IPS-11a (cell line): ENCODE data around the gene PLA2G2A.
"Not testable (repeated sequence)": the region's sequence is repeated elsewhere in the genome, so short reads cannot be mapped to it uniquely, and the experiment has no call there.

ENCODE experiments used
- H3K4me3 ChIP-seq: one replicate; pipeline ENCODE4 v1.5.1; 2013; ENCODE audit warnings: low read depth, low read length, control low read depth

The PLA2G2A gene, protein sequence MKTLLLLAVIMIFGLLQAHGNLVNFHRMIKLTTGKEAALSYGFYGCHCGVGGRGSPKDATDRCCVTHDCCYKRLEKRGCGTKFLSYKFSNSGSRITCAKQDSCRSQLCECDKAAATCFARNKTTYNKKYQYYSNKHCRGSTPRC

DNA sequence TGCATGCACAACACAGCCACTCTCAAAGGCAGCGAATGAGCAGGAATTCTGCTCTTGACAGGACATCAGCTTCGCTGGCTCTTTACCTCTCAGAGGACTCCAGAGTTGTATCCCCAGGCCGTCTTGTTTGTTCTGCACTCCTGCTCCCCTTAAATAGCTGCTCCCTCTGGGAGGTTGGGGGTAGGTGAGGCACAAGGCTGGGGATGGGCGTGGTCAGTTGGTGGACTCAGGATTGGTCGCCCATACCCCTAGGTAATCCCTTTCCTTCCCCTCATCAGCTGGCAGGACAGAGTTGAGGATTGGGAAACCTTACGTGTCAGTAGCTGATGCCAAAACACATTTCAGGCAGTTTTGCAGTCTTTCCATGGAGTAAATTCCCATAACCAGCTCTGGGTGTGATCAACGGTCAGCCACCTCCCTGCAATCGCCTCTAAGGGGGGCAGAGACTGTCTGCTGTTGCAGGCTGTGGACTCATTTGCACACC, at the start of gene PLA2G2A:
PLA2G2A (minus strand) TSS at position 125 of the 484 bp plus-strand sequence. CDS start 845 bp downstream, outside the sequence.
- no peak within 1 kb of the TSS for H3K4me3 ChIP-seq

- H3K4me3 ChIP-seq = no peak overlapping the region
These were observed 49.3 kb upstream of the PLA2G2A start for GRCh38 chr1:20028726-20029125.

- no peak overlapping the region for H3K4me3 ChIP-seq
These were observed 48.7 kb upstream of the PLA2G2A start for GRCh38 chr1:20028125-20028524.

DNA sequence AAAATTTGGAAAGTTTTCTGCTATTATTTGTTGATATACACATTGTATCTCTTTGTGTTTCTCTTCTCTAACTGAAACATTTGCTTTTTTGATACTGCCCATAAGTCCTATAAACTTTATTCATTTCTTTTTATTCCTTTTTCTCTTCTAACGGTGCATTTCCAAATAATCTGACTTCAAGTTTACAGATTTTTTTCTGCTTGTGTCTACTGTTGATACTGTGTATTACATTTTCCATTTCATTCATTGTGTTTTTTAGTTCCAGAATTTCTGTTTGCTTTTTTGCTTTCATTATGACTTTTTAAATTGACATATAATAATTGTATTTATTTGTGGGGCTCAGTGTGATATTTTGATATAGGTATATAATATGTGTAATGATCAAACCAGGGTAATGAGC, 38.3 kb upstream of the PLA2G2A start:
- H3K4me3 ChIP-seq = no peak overlapping the region

DNA sequence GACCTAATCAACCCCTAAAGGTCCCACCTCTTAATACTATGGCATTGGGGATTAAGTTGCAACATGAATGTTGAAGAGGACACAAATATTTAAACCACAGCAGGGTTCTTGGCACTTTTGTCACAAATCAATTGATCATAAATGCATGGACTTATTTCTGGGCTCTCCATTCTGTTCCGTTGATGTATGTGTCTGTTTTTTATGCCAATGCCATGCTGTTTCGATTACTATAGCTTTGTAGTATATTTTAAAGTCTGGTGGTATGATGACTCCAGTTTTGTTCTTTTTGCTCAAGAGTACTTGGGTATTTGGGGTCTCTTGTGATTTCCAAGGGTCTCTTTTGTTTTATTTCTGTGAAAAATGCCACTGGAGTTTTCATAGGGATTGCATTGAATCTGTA, 34.7 kb upstream of the PLA2G2A start:
- H3K4me3 ChIP-seq = no peak overlapping the region

DNA sequence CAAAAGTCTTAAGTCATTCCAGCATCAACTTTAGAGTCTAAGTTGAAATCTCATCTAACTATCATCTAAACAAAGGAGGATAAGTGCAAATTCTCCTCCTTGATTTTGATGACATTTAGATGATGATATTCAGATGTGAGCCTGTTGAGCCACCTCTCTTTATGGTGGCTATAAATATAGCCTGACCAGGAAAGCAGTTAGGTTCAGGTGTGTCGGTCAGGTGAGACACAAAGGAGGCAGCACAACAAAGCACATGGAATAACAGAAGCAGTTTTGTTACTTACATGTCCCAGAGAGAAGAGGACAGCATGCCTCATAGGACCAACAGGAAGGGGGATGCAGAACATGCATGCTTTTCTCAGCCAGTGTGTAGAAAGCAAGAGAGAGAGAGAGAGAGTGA, 30.6 kb upstream of the PLA2G2A start:
- no peak overlapping the region for H3K4me3 ChIP-seq

GRCh38 chr1:20009212-20009611, 29.8 kb upstream of the PLA2G2A start:
- no peak overlapping the region for H3K4me3 ChIP-seq

- H3K4me3 ChIP-seq = no peak overlapping the region
These were observed 29.0 kb upstream of the PLA2G2A start for GRCh38 chr1:20008391-20008841.

DNA sequence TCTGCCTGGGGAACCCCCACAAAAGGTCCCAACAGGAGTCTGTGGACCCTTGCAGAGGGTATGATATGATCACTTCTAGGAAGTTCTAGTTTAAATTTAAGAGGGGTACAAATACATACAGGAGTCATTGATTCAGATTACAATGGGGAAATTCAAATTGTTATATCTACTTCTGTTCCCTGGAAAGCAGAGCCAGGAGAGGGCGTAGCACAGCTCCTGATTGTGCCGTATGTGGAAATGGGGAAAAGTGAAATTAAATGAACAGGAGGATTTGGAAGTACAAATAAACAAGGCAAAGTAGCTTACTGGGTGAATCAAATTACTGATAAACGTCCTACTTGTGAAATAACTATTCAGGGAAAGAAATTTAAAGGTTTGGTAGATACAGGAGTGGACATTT, 19.4 kb upstream of the PLA2G2A start:
- H3K4me3 ChIP-seq = not testable (repeated sequence)

DNA sequence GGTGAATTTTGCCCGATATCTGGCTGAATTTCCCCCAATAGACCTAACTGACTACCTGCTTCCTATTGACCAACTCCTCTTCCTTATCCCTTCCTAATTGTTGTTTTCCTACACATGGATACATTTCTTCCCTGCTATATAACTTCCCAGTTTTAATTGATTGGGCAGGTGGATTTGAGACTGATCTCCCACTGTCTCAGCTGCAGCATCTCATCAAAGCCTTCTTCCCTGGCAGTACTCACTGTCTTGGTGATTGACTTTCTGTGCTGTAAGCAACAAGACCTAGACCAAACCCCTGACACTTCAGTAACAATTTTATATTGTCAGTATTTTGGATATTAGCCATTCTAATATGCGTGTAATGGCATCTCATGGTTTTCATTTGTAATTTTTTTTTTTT, 11.3 kb upstream of the PLA2G2A start:
- no peak overlapping the region for H3K4me3 ChIP-seq

GRCh38 chr1:19990182-19990582, 10.8 kb upstream of the PLA2G2A start:
- not testable (repeated sequence) for H3K4me3 ChIP-seq

GRCh38 chr1:19988267-19989006, 9.0 kb upstream of the PLA2G2A start:
- H3K4me3 ChIP-seq = no peak overlapping the region

DNA sequence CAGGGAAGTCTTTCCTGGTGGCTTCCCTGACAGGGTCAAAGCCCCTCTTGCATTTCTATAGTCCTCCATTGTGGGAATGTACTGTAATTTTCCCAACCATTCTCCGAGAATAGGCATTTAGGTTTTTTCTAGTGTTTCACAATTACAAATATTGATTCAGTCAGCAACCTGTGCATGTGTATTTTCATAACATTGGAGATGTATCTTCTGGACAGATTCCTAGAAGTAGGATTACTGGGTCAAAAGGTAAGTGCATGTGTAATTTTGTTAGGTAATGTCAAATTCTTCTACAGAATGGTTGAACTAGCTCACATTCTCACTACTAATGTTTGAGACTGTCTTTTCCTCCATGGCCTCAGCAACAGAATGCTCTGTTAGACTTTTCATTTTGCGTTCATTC, 8.3 kb upstream of the PLA2G2A start:
- no peak overlapping the region for H3K4me3 ChIP-seq

GRCh38 chr1:19984409-19985016, 5.1 kb upstream of the PLA2G2A start:
- not testable (repeated sequence) for H3K4me3 ChIP-seq

- H3K4me3 ChIP-seq = no peak overlapping the region
These were observed 2.3 kb upstream of the PLA2G2A start for GRCh38 chr1:19981507-19982312.

DNA sequence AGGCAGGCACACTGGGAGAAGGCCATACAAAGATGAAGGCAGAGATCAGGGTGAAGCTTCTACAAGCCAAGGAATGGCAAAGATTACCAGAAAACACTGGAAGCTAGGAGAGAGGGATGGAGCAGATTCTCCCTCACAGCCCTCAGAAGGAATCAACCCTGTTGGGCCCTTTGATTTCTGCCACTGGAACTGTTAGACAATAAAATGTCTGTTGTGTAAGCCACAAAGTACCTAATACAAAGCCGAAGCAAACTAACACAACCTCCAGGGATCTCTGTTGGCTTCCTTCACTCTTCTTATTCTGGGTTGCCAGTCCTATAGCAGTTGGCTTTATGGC, 1.7 kb upstream of the PLA2G2A start:
- no peak overlapping the region for H3K4me3 ChIP-seq

- H3K4me3 ChIP-seq = no peak overlapping the region
These were observed 896 bp upstream of the PLA2G2A start for GRCh38 chr1:19980314-19980713.

- H3K4me3 ChIP-seq = no peak overlapping the region
These were observed 1.3 kb downstream of the PLA2G2A start for GRCh38 chr1:19978143-19978542.

GRCh38 chr1:19976317-19977003, 3.0 kb downstream of the PLA2G2A start:
- no peak overlapping the region for H3K4me3 ChIP-seq

- H3K4me3 ChIP-seq = no peak overlapping the region
These were observed 3.8 kb downstream of the PLA2G2A start for GRCh38 chr1:19975423-19976193.
